Measurements from ENCODE around the gene ZNF213. TPM values are rescaled to one million over a fixed set of nuclear protein-coding genes. Genes with fewer than 3 reads are reported as not detected.

Gene ZNF213
- total and polyA plus RNA-seq, 2 experiments from 2014 or later = 2.9 to 10.4 TPM

- no peak for TF ChIP-seq EZH2phosphoT487 (IDR thresholded peaks at IDR 0.05; ENCODE audit: unreplicated experiment)
- Histone ChIP-seq H3K4me3 (peak overlapping the region; percentile 99), H3K4me1 (ENCODE audit: insufficient read depth) (peaks cover 12% of the 10 kb centered on the region), H3K27me3 (ENCODE audit: insufficient read depth) (peaks cover 17% of the 10 kb centered on the region), H3K27ac (ENCODE audit: low read depth) (no peak overlapping the region), H2AFZ (no peak overlapping the region), H3K79me2 (replicated peaks; ENCODE audit: insufficient read depth) (no peaks in the 10 kb centered on the region), H3F3A (replicated peaks; ENCODE audit: low read depth) (0 out of 2 replicates have a peak, but pooled peaks cover 8% of the 10 kb centered on the region), H3K9me2 (ENCODE audit: insufficient read depth) (no peaks in the 10 kb centered on the region), H3K36me3 (ENCODE audit: insufficient read depth) (no peaks in the 10 kb centered on the region), H4K20me1 (replicated peaks; ENCODE audit: insufficient read depth) (no peaks in the 10 kb centered on the region; the same call in 1 of the 2 replicates), H3K4me2 (peak overlapping the region; percentile 86)
- peaks cover 4% of the 10 kb centered on the region; the same call in 2 of the 3 replicates for H3K36me3 Mint-ChIP-seq (ENCODE audit: low read depth)
- H3K27ac Mint-ChIP-seq = no peak overlapping the region
- peaks cover 16% of the 10 kb centered on the region for H3K4me1 Mint-ChIP-seq
- peaks cover 27% of the 10 kb centered on the region; the same call in 2 of the 3 replicates for H3K9me3 Mint-ChIP-seq
- H3K4me3 Mint-ChIP-seq = peak overlapping the region; percentile 97
- DNase-seq (ENCODE audit: low spot score) = no peak
- H3K27me3 Mint-ChIP-seq (ENCODE audit: insufficient read depth, low read depth, poor library complexity) = peaks cover 51% of the 10 kb centered on the region
- ATAC-seq = peak; percentile 1; the same call in 1 of the 3 replicates
Measured at GRCh38 chr16:3189869-3190268, 55.0 kb downstream of the ZNF213 start.

- Mint-ChIP-seq H3K4me3 (peak overlapping the region; percentile 97), H3K9me3 (peaks cover 30% of the 10 kb centered on the region; the same call in 2 of the 3 replicates), H3K4me1 (peaks cover 16% of the 10 kb centered on the region), H3K27ac (peak overlapping the region; percentile 59; the same call in 1 of the 2 replicates), H3K36me3 (ENCODE audit: low read depth) (peaks cover 4% of the 10 kb centered on the region; the same call in 2 of the 3 replicates), H3K27me3 (ENCODE audit: insufficient read depth, low read depth, poor library complexity) (peaks cover 53% of the 10 kb centered on the region)
- peak overlapping the region; percentile 86 for H3K4me2 ChIP-seq
- H2AFZ ChIP-seq = no peak overlapping the region
- ATAC-seq (no peak), DNase-seq (ENCODE audit: low spot score) (no peak)
- peaks cover 17% of the 10 kb centered on the region for H3K27me3 ChIP-seq (ENCODE audit: insufficient read depth)
- no peak for TF ChIP-seq ZNF114 (CRISPR knock-in tag; IDR thresholded peaks at IDR 0.05)
- no peak for TF ChIP-seq NANOG (IDR thresholded peaks at IDR 0.05; ENCODE audit: borderline replicate concordance)
- no peak for TF ChIP-seq ZNF331 (CRISPR knock-in tag; IDR thresholded peaks at IDR 0.05; ENCODE audit: low read depth)
- TF ChIP-seq ETS1 (IDR thresholded peaks at IDR 0.05) = no peak
- TF ChIP-seq REST (IDR thresholded peaks at IDR 0.05; ENCODE audit: unreplicated experiment) = no peak
- TF ChIP-seq CREB1 (CRISPR knock-in tag; IDR thresholded peaks at IDR 0.05; ENCODE audit: low read depth) = no peak
- H3K9me2 ChIP-seq (ENCODE audit: insufficient read depth) = no peaks in the 10 kb centered on the region
- H3K36me3 ChIP-seq (ENCODE audit: insufficient read depth) = no peaks in the 10 kb centered on the region
- H3K79me2 ChIP-seq (replicated peaks; ENCODE audit: insufficient read depth) = no peaks in the 10 kb centered on the region
- H3K27ac ChIP-seq (ENCODE audit: low read depth) = no peak overlapping the region
- H3K4me3 ChIP-seq = peak overlapping the region; percentile 99
- H3K4me1 ChIP-seq (ENCODE audit: insufficient read depth) = peaks cover 12% of the 10 kb centered on the region
- H3F3A ChIP-seq (replicated peaks; ENCODE audit: low read depth) = 0 out of 2 replicates have a peak, but pooled peaks cover 8% of the 10 kb centered on the region
- no peaks in the 10 kb centered on the region; the same call in 1 of the 2 replicates for H4K20me1 ChIP-seq (replicated peaks; ENCODE audit: insufficient read depth)
Measured at GRCh38 chr16:3190949-3191353, 56.1 kb downstream of the ZNF213 start.

Small RNA genes lying within 50 kb of the gene (small RNA-seq; reads per million reads assigned to genes)
- gene RNU1-22P (ENCODE audit: low replicate concordance) = 0.25 reads per million, percentile 4 among the genes with 10 or more reads in this experiment

Other genes with a start within 250 kb of the ZNF213 start
- 22.9 and 29.3 TPM in 2 replicates for gene FLYWCH1, start 223.1 kb upstream of the ZNF213 start, total RNA-seq (2014; rRNA removed; shearing (Covaris generic))
- gene FLYWCH1, start 223.1 kb upstream of the ZNF213 start, polyA plus RNA-seq (2016; fragmentation: Nextera tagmentation; extraction: Ambion mirVana) = 6.0 and 7.5 TPM in 2 replicates
- 16.1 and 17.6 TPM in 2 replicates for gene KREMEN2, start 170.8 kb upstream of the ZNF213 start, total RNA-seq (2014; rRNA removed; shearing (Covaris generic))
- gene KREMEN2, start 170.8 kb upstream of the ZNF213 start, polyA plus RNA-seq (2016; fragmentation: Nextera tagmentation; extraction: Ambion mirVana) = 4.7 and 4.9 TPM in 2 replicates
- 17.7 and 29.3 TPM in 2 replicates for gene PAQR4, start 165.7 kb upstream of the ZNF213 start, total RNA-seq (2014; rRNA removed; shearing (Covaris generic))
- gene PAQR4, start 165.7 kb upstream of the ZNF213 start, polyA plus RNA-seq (2016; fragmentation: Nextera tagmentation; extraction: Ambion mirVana) = 7.0 and 8.8 TPM in 2 replicates
- gene PKMYT1, start 154.6 kb upstream of the ZNF213 start, total RNA-seq (2014; rRNA removed; shearing (Covaris generic)) = 82.1 and 100 TPM in 2 replicates
- 90.9 and 104 TPM in 2 replicates for gene PKMYT1, start 154.6 kb upstream of the ZNF213 start, polyA plus RNA-seq (2016; fragmentation: Nextera tagmentation; extraction: Ambion mirVana)
- 1.0 and 3.0 TPM in 2 replicates for gene CLDN9, start 122.1 kb upstream of the ZNF213 start, total RNA-seq (2014; rRNA removed; shearing (Covaris generic))
- 1.3 and 1.8 TPM in 2 replicates for gene CLDN9, start 122.1 kb upstream of the ZNF213 start, polyA plus RNA-seq (2016; fragmentation: Nextera tagmentation; extraction: Ambion mirVana)
- 961 and 1,028 TPM in 2 replicates for gene CLDN6, start 116.8 kb upstream of the ZNF213 start, total RNA-seq (2014; rRNA removed; shearing (Covaris generic))
- 537 and 551 TPM in 2 replicates for gene CLDN6, start 116.8 kb upstream of the ZNF213 start, polyA plus RNA-seq (2016; fragmentation: Nextera tagmentation; extraction: Ambion mirVana)
- 78.0 and 100.0 TPM in 2 replicates for gene TNFRSF12A, start 114.7 kb upstream of the ZNF213 start, total RNA-seq (2014; rRNA removed; shearing (Covaris generic))
- 152 and 155 TPM in 2 replicates for gene TNFRSF12A, start 114.7 kb upstream of the ZNF213 start, polyA plus RNA-seq (2016; fragmentation: Nextera tagmentation; extraction: Ambion mirVana)
- gene HCFC1R1, start 111.1 kb upstream of the ZNF213 start, total RNA-seq (2014; rRNA removed; shearing (Covaris generic)) = 17.5 and 30.2 TPM in 2 replicates
- 192 and 211 TPM in 2 replicates for gene HCFC1R1, start 111.1 kb upstream of the ZNF213 start, polyA plus RNA-seq (2016; fragmentation: Nextera tagmentation; extraction: Ambion mirVana)
- gene THOC6, start 111.0 kb upstream of the ZNF213 start, total RNA-seq (2014; rRNA removed; shearing (Covaris generic)) = 71.4 and 86.6 TPM in 2 replicates
- 90.6 and 96.1 TPM in 2 replicates for gene THOC6, start 111.0 kb upstream of the ZNF213 start, polyA plus RNA-seq (2016; fragmentation: Nextera tagmentation; extraction: Ambion mirVana)
- gene BICDL2, start 98.1 kb upstream of the ZNF213 start, total RNA-seq (2014; rRNA removed; shearing (Covaris generic)) = 17.5 and 18.4 TPM in 2 replicates
- gene BICDL2, start 98.1 kb upstream of the ZNF213 start, polyA plus RNA-seq (2016; fragmentation: Nextera tagmentation; extraction: Ambion mirVana) = 12.7 and 13.4 TPM in 2 replicates
- gene MMP25, start 88.5 kb upstream of the ZNF213 start, total RNA-seq (2014; rRNA removed; shearing (Covaris generic)) = 15.9 and 18.8 TPM in 2 replicates
- gene MMP25, start 88.5 kb upstream of the ZNF213 start, polyA plus RNA-seq (2016; fragmentation: Nextera tagmentation; extraction: Ambion mirVana) = 6.1 and 7.7 TPM in 2 replicates
- gene IL32, start 69.4 kb upstream of the ZNF213 start, total RNA-seq (2014; rRNA removed; shearing (Covaris generic)) = 2.3 TPM in 1 of 2 replicates, not detected in the other
- gene IL32, start 69.4 kb upstream of the ZNF213 start, polyA plus RNA-seq (2016; fragmentation: Nextera tagmentation; extraction: Ambion mirVana) = 6.1 and 7.7 TPM in 2 replicates
- 434 and 519 TPM in 2 replicates for gene ZSCAN10, start 35.7 kb upstream of the ZNF213 start, total RNA-seq (2014; rRNA removed; shearing (Covaris generic))
- gene ZSCAN10, start 35.7 kb upstream of the ZNF213 start, polyA plus RNA-seq (2016; fragmentation: Nextera tagmentation; extraction: Ambion mirVana) = 217 and 220 TPM in 2 replicates
- 29.1 and 29.9 TPM in 2 replicates for gene ZNF205, start 22.4 kb upstream of the ZNF213 start, total RNA-seq (2014; rRNA removed; shearing (Covaris generic))
- 15.7 and 16.6 TPM in 2 replicates for gene ZNF205, start 22.4 kb upstream of the ZNF213 start, polyA plus RNA-seq (2016; fragmentation: Nextera tagmentation; extraction: Ambion mirVana)
- 0.38 TPM in 1 of 2 replicates, not detected in the other for gene OR1F1, start 53.2 kb downstream of the ZNF213 start, total RNA-seq (2014; rRNA removed; shearing (Covaris generic))
- not detected in 2 replicates for gene OR1F1, start 53.2 kb downstream of the ZNF213 start, polyA plus RNA-seq (2016; fragmentation: Nextera tagmentation; extraction: Ambion mirVana)
- 9.7 and 12.5 TPM in 2 replicates for gene ZNF200, start 100.1 kb downstream of the ZNF213 start, total RNA-seq (2014; rRNA removed; shearing (Covaris generic))
- gene ZNF200, start 100.1 kb downstream of the ZNF213 start, polyA plus RNA-seq (2016; fragmentation: Nextera tagmentation; extraction: Ambion mirVana) = 8.0 and 9.2 TPM in 2 replicates
- gene MEFV, start 121.6 kb downstream of the ZNF213 start, total RNA-seq (2014; rRNA removed; shearing (Covaris generic)) = 0.07 and 0.19 TPM in 2 replicates
- gene MEFV, start 121.6 kb downstream of the ZNF213 start, polyA plus RNA-seq (2016; fragmentation: Nextera tagmentation; extraction: Ambion mirVana) = not detected in 2 replicates
- gene ZNF263, start 148.5 kb downstream of the ZNF213 start, total RNA-seq (2014; rRNA removed; shearing (Covaris generic)) = 53.6 and 66.9 TPM in 2 replicates
- gene ZNF263, start 148.5 kb downstream of the ZNF213 start, polyA plus RNA-seq (2016; fragmentation: Nextera tagmentation; extraction: Ambion mirVana) = 9.2 and 9.7 TPM in 2 replicates
- 8.0 and 8.5 TPM in 2 replicates for gene TIGD7, start 170.4 kb downstream of the ZNF213 start, total RNA-seq (2014; rRNA removed; shearing (Covaris generic))
- 3.9 and 4.1 TPM in 2 replicates for gene TIGD7, start 170.4 kb downstream of the ZNF213 start, polyA plus RNA-seq (2016; fragmentation: Nextera tagmentation; extraction: Ambion mirVana)
- 31.3 and 36.9 TPM in 2 replicates for gene ZNF75A, start 170.5 kb downstream of the ZNF213 start, total RNA-seq (2014; rRNA removed; shearing (Covaris generic))
- gene ZNF75A, start 170.5 kb downstream of the ZNF213 start, polyA plus RNA-seq (2016; fragmentation: Nextera tagmentation; extraction: Ambion mirVana) = 24.3 and 29.6 TPM in 2 replicates
- not detected in 2 replicates for gene OR2C1, start 220.9 kb downstream of the ZNF213 start, total RNA-seq (2014; rRNA removed; shearing (Covaris generic))
- gene OR2C1, start 220.9 kb downstream of the ZNF213 start, polyA plus RNA-seq (2016; fragmentation: Nextera tagmentation; extraction: Ambion mirVana) = not detected in 2 replicates